Thyroid gland (tissue), 4 donors: Measurements from ENCODE around the gene INPP4A.
A peak's percentile ranks its signal among the peaks of the same experiment; 100 is the strongest.

Experiments used
- CTCF ChIP-seq, 6 experiments: fragments of 200-600 bp in 3 of 6; fragments of 450-650 bp in 3 of 6; sonication (generic) in 3 of 6; IDR thresholded peaks; one replicate each; pipeline ENCODE4 v1.5.1; 2016 to 2019; ENCODE audit warnings: antibody characterized with exemption in 6 of 6, mild to moderate bottlenecking in 2 of 6, inconsistent platforms in 1 of 6, moderate library complexity in 1 of 6
- POLR2A ChIP-seq, 2 donors: fragments of 450-650 bp; IDR thresholded peaks; one replicate each; pipeline ENCODE4 v1.6.1; 2017; ENCODE audit warnings: antibody characterized with exemption in 2 of 2, mild to moderate bottlenecking in 2 of 2, moderate library complexity in 1 of 2

DNA sequence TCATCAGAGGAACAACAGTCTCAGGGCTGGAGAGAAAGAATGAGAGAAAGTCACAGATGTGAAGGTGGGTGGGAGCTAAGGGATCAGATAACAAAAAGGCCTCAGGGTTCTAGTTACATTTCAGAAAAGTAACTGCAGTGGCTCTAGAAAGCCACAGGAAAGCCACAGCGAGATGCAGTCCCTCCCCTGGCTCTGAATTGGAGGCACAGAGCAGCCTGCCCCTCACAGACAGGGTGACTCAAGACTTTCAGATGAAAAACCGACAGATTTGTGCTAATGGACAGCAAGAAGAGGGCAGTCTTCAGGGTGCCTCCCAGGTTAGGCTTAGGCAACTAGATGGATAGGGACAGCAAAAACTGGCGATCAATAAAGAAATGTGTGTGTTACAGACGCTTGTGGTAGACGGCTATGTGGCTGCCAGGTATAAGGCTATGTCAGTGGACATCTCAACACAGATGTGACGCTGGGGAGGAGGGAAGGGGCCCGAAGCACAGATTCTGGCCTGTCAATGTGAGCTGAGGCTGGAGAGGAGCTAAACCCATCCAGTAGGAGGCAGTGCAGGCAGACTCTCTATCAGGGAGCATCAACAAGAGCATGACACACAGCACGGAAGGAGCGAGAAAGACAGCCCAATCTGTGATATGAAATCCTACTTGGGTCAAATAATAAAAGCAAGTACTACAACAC lies 189.9 kb downstream of the INPP4A start:
- TF ChIP-seq CTCF (IDR thresholded peaks at IDR 0.05) (peak in 1 of 6 experiments; percentile 2), POLR2A (IDR thresholded peaks at IDR 0.05) (no peak)
